Stimulated activated effector memory CD8-positive, alpha-beta T cell treated with anti-CD3 and anti-CD28 coated beads, Interleukin-12 subunit alpha, Interleukin-12 subunit beta, amount 100 ng/mL, for 72 hours (primary cell): ENCODE measurements around the gene MS4A18.

Experiments
- ATAC-seq: fragments of 150-1000 bp; cut with Tn5 transposase; 2 replicates; pipeline ENCODE4 v1.10.0; 2021
- DNase-seq, 2 donors: peaks; one replicate each; pipeline ENCODE4 v3.0.0; 2021 to 2022; ENCODE audit warnings: low spot score in 2 of 2
- H3K27ac Mint-ChIP-seq: one replicate; pipeline ENCODE4 v1.8.0; 2022; ENCODE audit warnings: mild to moderate bottlenecking, mixed read lengths
- H3K36me3 Mint-ChIP-seq: one replicate; pipeline ENCODE4 v1.8.0; 2022; ENCODE audit warnings: mild to moderate bottlenecking, mixed read lengths
- H3K4me1 Mint-ChIP-seq: one replicate; pipeline ENCODE4 v1.8.0; 2022; ENCODE audit warnings: mixed read lengths
- H3K4me3 Mint-ChIP-seq: one replicate; pipeline ENCODE4 v1.8.0; 2022; ENCODE audit warnings: mild to moderate bottlenecking, mixed read lengths
- H3K9me3 Mint-ChIP-seq: one replicate; pipeline ENCODE4 v1.8.0; 2022; ENCODE audit warnings: mixed read lengths

The MS4A18 gene

GRCh38 chr11:60717956-60718355 lies 6.6 kb upstream of the MS4A18 start:
- no peaks in the 10 kb centered on the region for H3K36me3 Mint-ChIP-seq
- no peaks in the 10 kb centered on the region for H3K9me3 Mint-ChIP-seq

GRCh38 chr11:60718524-60719316 lies 5.8 kb upstream of the MS4A18 start:
- Mint-ChIP-seq H3K36me3 (no peaks in the 10 kb centered on the region), H3K4me3 (no peak overlapping the region), H3K27ac (no peak overlapping the region), H3K9me3 (no peaks in the 10 kb centered on the region), H3K4me1 (peaks cover 5% of the 10 kb centered on the region)
- no peak for DNase-seq
- ATAC-seq = peak; percentile 86

More at GRCh38 chr11:60717956-60718355, 6.6 kb upstream of the MS4A18 start:
- no peak overlapping the region for H3K27ac Mint-ChIP-seq
- no peak overlapping the region for H3K4me3 Mint-ChIP-seq
- DNase-seq (peak in 1 of 2 donors; percentile 67), ATAC-seq (peak; percentile 85)
- H3K4me1 Mint-ChIP-seq = peaks cover 5% of the 10 kb centered on the region

- H3K36me3 Mint-ChIP-seq = no peaks in the 10 kb centered on the region
- H3K27ac Mint-ChIP-seq = no peak overlapping the region
- H3K9me3 Mint-ChIP-seq = no peaks in the 10 kb centered on the region
- peaks cover 5% of the 10 kb centered on the region for H3K4me1 Mint-ChIP-seq
- H3K4me3 Mint-ChIP-seq = no peak overlapping the region
- DNase-seq (no peak), ATAC-seq (no peak)
These were observed 5.1 kb upstream of the MS4A18 start for GRCh38 chr11:60719391-60719790.

GRCh38 chr11:60720460-60720859 lies 4.1 kb upstream of the MS4A18 start:
- no peak for ATAC-seq
- no peak overlapping the region for H3K27ac Mint-ChIP-seq
- peaks cover 5% of the 10 kb centered on the region for H3K4me1 Mint-ChIP-seq
- H3K4me3 Mint-ChIP-seq = no peak overlapping the region
- H3K36me3 Mint-ChIP-seq = no peaks in the 10 kb centered on the region
- no peak for DNase-seq
- H3K9me3 Mint-ChIP-seq = no peaks in the 10 kb centered on the region

- H3K27ac Mint-ChIP-seq = no peak overlapping the region
- ATAC-seq = no peak
- no peaks in the 10 kb centered on the region for H3K9me3 Mint-ChIP-seq
- no peak for DNase-seq
- no peaks in the 10 kb centered on the region for H3K36me3 Mint-ChIP-seq
- no peaks in the 10 kb centered on the region for H3K4me1 Mint-ChIP-seq
- H3K4me3 Mint-ChIP-seq = no peak overlapping the region
These were observed 1.1 kb downstream of the MS4A18 start for GRCh38 chr11:60725592-60725991.

- Mint-ChIP-seq H3K4me1 (no peaks in the 10 kb centered on the region), H3K4me3 (no peak overlapping the region), H3K27ac (no peak overlapping the region), H3K36me3 (no peaks in the 10 kb centered on the region), H3K9me3 (no peaks in the 10 kb centered on the region)
- ATAC-seq (no peak), DNase-seq (no peak)
These were observed 7.1 kb downstream of the MS4A18 start for GRCh38 chr11:60731586-60731985.

- Mint-ChIP-seq H3K36me3 (no peaks in the 10 kb centered on the region), H3K4me1 (no peaks in the 10 kb centered on the region), H3K9me3 (no peaks in the 10 kb centered on the region), H3K4me3 (no peak overlapping the region), H3K27ac (no peak overlapping the region)
- ATAC-seq = no peak
- DNase-seq = no peak
These were observed 9.8 kb downstream of the MS4A18 start for GRCh38 chr11:60734279-60734678.

- Mint-ChIP-seq H3K27ac (no peak overlapping the region), H3K4me3 (no peak overlapping the region), H3K9me3 (no peaks in the 10 kb centered on the region), H3K36me3 (no peaks in the 10 kb centered on the region), H3K4me1 (no peaks in the 10 kb centered on the region)
- ATAC-seq (no peak), DNase-seq (no peak)
These were observed 14.6 kb downstream of the MS4A18 start for GRCh38 chr11:60739114-60739513.

GRCh38 chr11:60740573-60740972 lies 16.1 kb downstream of the MS4A18 start:
- no peak for ATAC-seq
- H3K9me3 Mint-ChIP-seq = no peaks in the 10 kb centered on the region
- H3K36me3 Mint-ChIP-seq = no peaks in the 10 kb centered on the region
- H3K4me3 Mint-ChIP-seq = no peak overlapping the region
- no peak overlapping the region for H3K27ac Mint-ChIP-seq
- H3K4me1 Mint-ChIP-seq = no peaks in the 10 kb centered on the region
- no peak for DNase-seq

- H3K4me3 Mint-ChIP-seq = no peak overlapping the region
- ATAC-seq (no peak), DNase-seq (no peak)
- H3K4me1 Mint-ChIP-seq = no peaks in the 10 kb centered on the region
- H3K9me3 Mint-ChIP-seq = no peaks in the 10 kb centered on the region
- no peak overlapping the region for H3K27ac Mint-ChIP-seq
- H3K36me3 Mint-ChIP-seq = no peaks in the 10 kb centered on the region
These were observed 16.9 kb downstream of the MS4A18 start for GRCh38 chr11:60741421-60741820.

- no peak for ATAC-seq
- no peaks in the 10 kb centered on the region for H3K36me3 Mint-ChIP-seq
These were observed 18.5 kb downstream of the MS4A18 start for GRCh38 chr11:60743058-60743457.

GRCh38 chr11:60744114-60744513 lies 19.6 kb downstream of the MS4A18 start:
- H3K27ac Mint-ChIP-seq = no peak overlapping the region
- DNase-seq (no peak), ATAC-seq (no peak)
- no peaks in the 10 kb centered on the region for H3K4me1 Mint-ChIP-seq
- H3K36me3 Mint-ChIP-seq = no peaks in the 10 kb centered on the region
- H3K4me3 Mint-ChIP-seq = no peak overlapping the region
- peaks cover 3% of the 10 kb centered on the region for H3K9me3 Mint-ChIP-seq

More at GRCh38 chr11:60743058-60743457, 18.5 kb downstream of the MS4A18 start:
- no peak for DNase-seq
- Mint-ChIP-seq H3K27ac (no peak overlapping the region), H3K4me1 (no peaks in the 10 kb centered on the region), H3K4me3 (no peak overlapping the region), H3K9me3 (peaks cover 3% of the 10 kb centered on the region)

- Mint-ChIP-seq H3K9me3 (peaks cover 3% of the 10 kb centered on the region), H3K4me3 (no peak overlapping the region), H3K36me3 (no peaks in the 10 kb centered on the region)
These were observed 22.9 kb downstream of the MS4A18 start for GRCh38 chr11:60747359-60747873.

GRCh38 chr11:60748225-60748624 lies 23.7 kb downstream of the MS4A18 start:
- H3K27ac Mint-ChIP-seq = no peak overlapping the region
- no peaks in the 10 kb centered on the region for H3K4me1 Mint-ChIP-seq
- no peak overlapping the region for H3K4me3 Mint-ChIP-seq
- no peaks in the 10 kb centered on the region for H3K36me3 Mint-ChIP-seq
- H3K9me3 Mint-ChIP-seq = peaks cover 3% of the 10 kb centered on the region
- DNase-seq (no peak), ATAC-seq (no peak)

More at GRCh38 chr11:60747359-60747873, 22.9 kb downstream of the MS4A18 start:
- ATAC-seq = no peak
- Mint-ChIP-seq H3K27ac (no peak overlapping the region), H3K4me1 (no peaks in the 10 kb centered on the region)
- no peak for DNase-seq

- Mint-ChIP-seq H3K4me3 (no peak overlapping the region), H3K36me3 (no peaks in the 10 kb centered on the region), H3K27ac (no peak overlapping the region), H3K4me1 (no peaks in the 10 kb centered on the region), H3K9me3 (peaks cover 3% of the 10 kb centered on the region)
- ATAC-seq (no peak), DNase-seq (no peak)
These were observed 24.3 kb downstream of the MS4A18 start for GRCh38 chr11:60748821-60749220.

- ATAC-seq = no peak
- DNase-seq = no peak
- peaks cover 3% of the 10 kb centered on the region for H3K9me3 Mint-ChIP-seq
- no peaks in the 10 kb centered on the region for H3K4me1 Mint-ChIP-seq
- no peak overlapping the region for H3K27ac Mint-ChIP-seq
- no peaks in the 10 kb centered on the region for H3K36me3 Mint-ChIP-seq
- no peak overlapping the region for H3K4me3 Mint-ChIP-seq
These were observed 26.4 kb downstream of the MS4A18 start for GRCh38 chr11:60750911-60751310.
